ENCODE results near the gene SCN1A. TPM values are rescaled to one million over a fixed set of nuclear protein-coding genes. Genes with fewer than 3 reads are reported as not detected.

The SCN1A gene
- polyA plus RNA-seq, 1 donor (not counting 4 experiments of a cell fraction or from before 2014, with no cell fraction given) = not detected

- H3K9me3 ChIP-seq (ENCODE audit: control insufficient read depth, low read depth, low read length) = no peaks in the 10 kb centered on the region
- H3K36me3 ChIP-seq (ENCODE audit: control insufficient read depth in 2 of 2, extremely low read depth in 1 of 2, insufficient read depth in 2 of 2, low read length in 2 of 2) = no peaks in the 10 kb centered on the region
- FAIRE-seq = no peak
- dilution Hi-C loops (cut with MboI; ENCODE audit: extremely low pct_ligation_motif_present, low sequenced_read_pairs) = no loop called here
- no peak overlapping the region for H3K9ac ChIP-seq (ENCODE audit: control insufficient read depth, extremely low read depth, insufficient read depth, low read length)
- no peak overlapping the region for H2AFZ ChIP-seq (ENCODE audit: control insufficient read depth, low read length)
- no peak overlapping the region for H3K4me3 ChIP-seq (ENCODE audit: control insufficient read depth in 2 of 3, extremely low read depth in 1 of 3, insufficient read depth in 2 of 3, low read depth in 1 of 3, low read length in 3 of 3)
- TF ChIP-seq EZH2 (IDR thresholded peaks at IDR 0.05; ENCODE audit: low read length) (no peak), CTCF (optimal IDR thresholded peaks at IDR 0.05 in 1 of 3, IDR thresholded peaks at IDR 0.05 in 1 of 3, conservative IDR thresholded peaks at IDR 0.05 in 1 of 3; ENCODE audit: extremely low read depth in 1 of 3, insufficient read depth in 2 of 3, low read length in 3 of 3) (no peak)
- no peaks in the 10 kb centered on the region for H3K9me1 ChIP-seq (ENCODE audit: control insufficient read depth, extremely low read depth, insufficient read depth, low read length)
- no peaks in the 10 kb centered on the region for H3K79me2 ChIP-seq (ENCODE audit: control insufficient read depth, insufficient read depth, low read length)
- no peak overlapping the region for H3K27ac ChIP-seq (ENCODE audit: control insufficient read depth, insufficient read depth, low read length)
- no peaks in the 10 kb centered on the region for H3K27me3 ChIP-seq (ENCODE audit: control insufficient read depth, extremely low read depth, insufficient read depth, low read length)
- no peak overlapping the region for H3K4me2 ChIP-seq (ENCODE audit: control insufficient read depth, extremely low read depth, insufficient read depth, low read depth, low read length)
- H4K20me1 ChIP-seq (ENCODE audit: control insufficient read depth, extremely low read depth, insufficient read depth, low read length) = no peaks in the 10 kb centered on the region
- H3K4me1 ChIP-seq (ENCODE audit: control insufficient read depth, extremely low read depth, insufficient read depth, low read length) = no peaks in the 10 kb centered on the region
- no peak for DNase-seq (ENCODE audit: low read depth, low spot score)
Measured at GRCh38 chr2:166152064-166152463, 24.2 kb upstream of the SCN1A start.

- Histone ChIP-seq H3K4me1 (ENCODE audit: control insufficient read depth, extremely low read depth, insufficient read depth, low read length) (no peaks in the 10 kb centered on the region), H3K9me3 (ENCODE audit: control insufficient read depth, low read depth, low read length) (no peaks in the 10 kb centered on the region), H3K9ac (ENCODE audit: control insufficient read depth, extremely low read depth, insufficient read depth, low read length) (no peak overlapping the region), H4K20me1 (ENCODE audit: control insufficient read depth, extremely low read depth, insufficient read depth, low read length) (no peaks in the 10 kb centered on the region), H3K27me3 (ENCODE audit: control insufficient read depth, extremely low read depth, insufficient read depth, low read length) (no peaks in the 10 kb centered on the region), H3K9me1 (ENCODE audit: control insufficient read depth, extremely low read depth, insufficient read depth, low read length) (no peaks in the 10 kb centered on the region), H3K36me3 (ENCODE audit: control insufficient read depth in 2 of 2, extremely low read depth in 1 of 2, insufficient read depth in 2 of 2, low read length in 2 of 2) (no peaks in the 10 kb centered on the region), H3K79me2 (ENCODE audit: control insufficient read depth, insufficient read depth, low read length) (no peaks in the 10 kb centered on the region), H2AFZ (ENCODE audit: control insufficient read depth, low read length) (no peak overlapping the region), H3K4me2 (ENCODE audit: control insufficient read depth, extremely low read depth, insufficient read depth, low read depth, low read length) (no peak overlapping the region), H3K27ac (ENCODE audit: control insufficient read depth, insufficient read depth, low read length) (no peak overlapping the region), H3K4me3 (ENCODE audit: control insufficient read depth in 2 of 3, extremely low read depth in 1 of 3, insufficient read depth in 2 of 3, low read depth in 1 of 3, low read length in 3 of 3) (no peak overlapping the region)
- FAIRE-seq (no peak), DNase-seq (ENCODE audit: low read depth, low spot score) (no peak)
- dilution Hi-C loops (cut with MboI; ENCODE audit: extremely low pct_ligation_motif_present, low sequenced_read_pairs) = no loop called here
- no peak for TF ChIP-seq EZH2 (IDR thresholded peaks at IDR 0.05; ENCODE audit: low read length)
- no peak for TF ChIP-seq CTCF (optimal IDR thresholded peaks at IDR 0.05 in 1 of 3, IDR thresholded peaks at IDR 0.05 in 1 of 3, conservative IDR thresholded peaks at IDR 0.05 in 1 of 3; ENCODE audit: extremely low read depth in 1 of 3, insufficient read depth in 2 of 3, low read length in 3 of 3)
Measured at GRCh38 chr2:166148500-166149400, 20.9 kb upstream of the SCN1A start.
